Measurements from ENCODE around the gene PTPRO. TPM values are rescaled to one million over a fixed set of nuclear protein-coding genes. Genes with fewer than 3 reads are reported as not detected.

Gene PTPRO
- total RNA-seq, 2 donors from 2014 or later: 26.1 to 28.3 TPM

DNA sequence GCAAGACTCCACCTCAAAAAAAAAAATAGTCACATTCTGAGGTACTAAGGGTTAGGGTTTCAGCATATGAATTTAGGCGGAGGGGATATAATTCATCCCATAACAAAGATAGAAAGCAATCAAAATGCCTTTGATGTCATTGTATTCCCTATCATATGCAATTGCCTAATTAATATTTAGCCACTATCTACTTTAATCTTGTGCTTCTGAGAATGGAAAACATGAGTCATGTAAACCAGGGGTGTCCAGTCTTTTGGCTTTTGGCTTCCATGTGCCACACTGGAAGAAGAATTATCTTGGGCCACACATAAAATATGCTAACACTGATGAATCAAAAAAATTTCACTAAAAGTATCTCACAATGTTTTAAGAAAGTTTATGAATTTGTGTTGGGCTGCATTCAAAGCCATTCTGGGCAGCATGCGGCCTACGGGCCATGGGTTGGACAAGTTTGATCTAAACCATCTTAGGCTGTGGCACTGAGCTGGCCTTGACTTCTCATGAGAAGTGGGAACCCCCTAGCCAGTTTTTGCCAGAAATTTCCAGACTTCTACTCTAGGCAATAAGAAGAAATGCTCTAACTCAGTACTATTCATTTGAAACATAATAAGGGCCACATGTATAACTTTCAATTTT is 219.8 kb downstream of the PTPRO start:
- H3K27ac ChIP-seq: no peak overlapping the region
- no peaks in the 10 kb centered on the region for H3K27me3 ChIP-seq
- intact Hi-C loops (cut with DNase I): no loop called here
- no peaks in the 10 kb centered on the region for H3K4me1 ChIP-seq
- DNase-seq: no peak
- no peaks in the 10 kb centered on the region for H3K36me3 ChIP-seq
- TF ChIP-seq, protein P1, sequence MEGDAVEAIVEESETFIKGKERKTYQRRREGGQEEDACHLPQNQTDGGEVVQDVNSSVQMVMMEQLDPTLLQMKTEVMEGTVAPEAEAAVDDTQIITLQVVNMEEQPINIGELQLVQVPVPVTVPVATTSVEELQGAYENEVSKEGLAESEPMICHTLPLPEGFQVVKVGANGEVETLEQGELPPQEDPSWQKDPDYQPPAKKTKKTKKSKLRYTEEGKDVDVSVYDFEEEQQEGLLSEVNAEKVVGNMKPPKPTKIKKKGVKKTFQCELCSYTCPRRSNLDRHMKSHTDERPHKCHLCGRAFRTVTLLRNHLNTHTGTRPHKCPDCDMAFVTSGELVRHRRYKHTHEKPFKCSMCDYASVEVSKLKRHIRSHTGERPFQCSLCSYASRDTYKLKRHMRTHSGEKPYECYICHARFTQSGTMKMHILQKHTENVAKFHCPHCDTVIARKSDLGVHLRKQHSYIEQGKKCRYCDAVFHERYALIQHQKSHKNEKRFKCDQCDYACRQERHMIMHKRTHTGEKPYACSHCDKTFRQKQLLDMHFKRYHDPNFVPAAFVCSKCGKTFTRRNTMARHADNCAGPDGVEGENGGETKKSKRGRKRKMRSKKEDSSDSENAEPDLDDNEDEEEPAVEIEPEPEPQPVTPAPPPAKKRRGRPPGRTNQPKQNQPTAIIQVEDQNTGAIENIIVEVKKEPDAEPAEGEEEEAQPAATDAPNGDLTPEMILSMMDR (IDR thresholded peaks at IDR 0.05): no peak
- no peak overlapping the region for H3K4me3 ChIP-seq
- H3K9ac ChIP-seq (ENCODE audit: low read depth in 2 of 2, low read length in 2 of 2): no peak overlapping the region
- H3K9me3 ChIP-seq: no peaks in the 10 kb centered on the region

DNA sequence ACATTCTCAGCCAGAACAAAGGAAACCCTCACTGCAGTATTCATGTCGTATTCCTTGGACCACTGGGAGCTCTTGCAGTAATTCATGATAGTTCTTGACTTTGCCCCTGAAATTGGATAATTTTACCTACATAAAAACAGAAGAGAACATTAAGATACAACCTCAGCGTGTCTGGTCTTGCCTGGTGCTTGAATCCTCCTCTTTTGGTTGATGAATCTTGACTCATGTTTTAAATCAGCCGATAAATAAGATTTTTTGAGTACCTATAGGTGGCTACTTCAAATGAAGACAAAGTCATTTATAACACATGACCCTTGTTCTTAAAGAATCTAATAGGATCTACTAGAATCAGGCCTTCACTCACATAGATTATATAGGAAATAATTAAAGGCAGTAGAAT is 221.0 kb downstream of the PTPRO start:
- intact Hi-C loops (cut with DNase I): no loop called here
- Histone ChIP-seq H3K27me3 (no peaks in the 10 kb centered on the region), H3K9me3 (no peaks in the 10 kb centered on the region), H3K4me1 (no peaks in the 10 kb centered on the region), H3K4me3 (no peak overlapping the region), H3K27ac (no peak overlapping the region), H3K36me3 (no peaks in the 10 kb centered on the region), H3K9ac (ENCODE audit: low read depth in 2 of 2, low read length in 2 of 2) (no peak overlapping the region)
- DNase-seq: no peak
- TF ChIP-seq, protein P1 (IDR thresholded peaks at IDR 0.05): no peak

DNA sequence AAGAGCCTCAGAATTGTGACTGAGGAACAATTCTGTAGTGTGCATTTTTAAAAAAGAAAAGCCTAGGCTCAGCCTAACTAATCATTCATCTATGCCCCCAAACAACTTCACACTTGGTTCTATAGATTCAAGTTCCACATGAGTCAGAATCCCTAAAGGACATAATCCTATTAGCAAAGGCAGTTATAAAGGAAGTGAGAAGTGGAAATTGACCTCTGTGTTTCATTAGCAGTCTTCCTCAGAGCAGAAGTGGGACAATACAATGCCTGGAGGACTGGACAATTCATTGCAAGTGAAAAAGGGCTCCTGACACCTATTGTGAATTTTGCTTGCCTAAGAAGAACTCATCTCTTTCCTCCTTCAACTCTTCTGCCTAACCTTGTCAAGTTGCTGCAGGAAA is 222.3 kb downstream of the PTPRO start:
- Histone ChIP-seq H3K27me3 (no peaks in the 10 kb centered on the region), H3K9ac (ENCODE audit: low read depth in 2 of 2, low read length in 2 of 2) (no peak overlapping the region), H3K4me1 (no peaks in the 10 kb centered on the region), H3K36me3 (no peaks in the 10 kb centered on the region), H3K9me3 (no peaks in the 10 kb centered on the region), H3K4me3 (no peak overlapping the region), H3K27ac (no peak overlapping the region)
- TF ChIP-seq, protein P1 (IDR thresholded peaks at IDR 0.05): no peak
- DNase-seq: no peak
- intact Hi-C loops (cut with DNase I): no loop called here

DNA sequence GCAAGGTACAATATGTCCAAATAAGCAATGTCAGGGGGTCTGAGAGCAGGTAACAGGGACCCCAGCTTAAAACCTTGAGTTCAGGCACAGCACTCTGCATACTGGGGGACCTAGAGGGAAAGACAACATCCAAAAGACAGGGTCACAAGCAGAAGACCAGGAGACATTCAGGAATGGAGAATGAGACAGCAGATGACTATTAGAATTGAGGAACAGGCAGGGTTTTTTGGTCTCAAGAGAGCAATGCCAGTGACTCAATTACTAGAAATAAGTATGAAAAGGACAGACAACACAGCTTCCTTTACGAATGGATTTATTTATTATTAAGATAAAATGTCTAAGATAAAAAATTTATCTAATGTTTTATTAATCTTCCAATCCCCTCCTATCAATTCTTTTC is 223.0 kb downstream of the PTPRO start:
- intact Hi-C loops (cut with DNase I): no loop called here
- Histone ChIP-seq H3K4me3 (no peak overlapping the region), H3K9ac (ENCODE audit: low read depth in 2 of 2, low read length in 2 of 2) (no peak overlapping the region), H3K4me1 (no peaks in the 10 kb centered on the region), H3K36me3 (no peaks in the 10 kb centered on the region), H3K9me3 (no peaks in the 10 kb centered on the region), H3K27ac (peak overlapping the region; percentile 38), H3K27me3 (no peaks in the 10 kb centered on the region)
- TF ChIP-seq, protein P1 (IDR thresholded peaks at IDR 0.05): no peak
- no peak for DNase-seq

DNA sequence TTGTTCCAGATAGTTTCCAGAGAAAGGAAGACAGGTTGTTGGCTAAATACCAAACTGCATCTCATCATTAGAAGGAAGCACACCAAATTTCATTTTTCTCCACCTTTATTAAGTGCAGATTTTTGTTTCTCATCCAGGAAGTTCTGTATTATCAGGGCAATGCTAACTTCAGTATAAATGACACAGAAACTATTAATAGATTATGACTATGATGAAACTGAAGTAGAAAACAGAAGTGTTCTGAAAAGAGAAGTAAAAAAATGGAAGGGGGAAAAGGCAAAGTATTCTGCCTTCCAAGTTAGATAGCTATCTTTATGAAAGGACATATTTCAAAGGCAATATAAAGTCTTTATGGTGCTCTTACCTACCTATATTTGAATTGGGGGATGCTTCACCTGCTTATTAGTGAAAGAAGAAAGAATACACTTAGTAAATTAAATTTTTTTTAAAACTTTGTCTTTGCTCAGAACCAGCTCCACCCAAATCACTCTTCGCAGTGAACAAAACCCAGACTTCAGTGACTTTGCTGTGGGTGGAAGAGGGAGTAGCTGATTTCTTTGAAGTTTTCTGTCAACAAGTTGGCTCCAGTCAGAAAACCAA is 223.9 kb downstream of the PTPRO start:
- Histone ChIP-seq H3K9me3 (no peaks in the 10 kb centered on the region), H3K36me3 (no peaks in the 10 kb centered on the region), H3K4me1 (no peaks in the 10 kb centered on the region), H3K4me3 (no peak overlapping the region), H3K27ac (peak overlapping the region; percentile 38), H3K9ac (ENCODE audit: low read depth in 2 of 2, low read length in 2 of 2) (peak overlapping the region in 1 of 2 donors; percentile 53), H3K27me3 (no peaks in the 10 kb centered on the region)
- intact Hi-C loops (cut with DNase I): no loop called here
- DNase-seq: no peak
- TF ChIP-seq, protein P1 (IDR thresholded peaks at IDR 0.05): no peak
